HG03045 (cell line): ENCODE results near the gene LYRM9.
"Not testable (repeated sequence)": the region's sequence is repeated elsewhere in the genome, so short reads cannot be mapped to it uniquely, and the experiment has no call there.

Source experiments
- ATAC-seq: cut with Tn5 transposase; IDR thresholded peaks from one replicate; pipeline ENCODE4 v1.9.1; 2021; ENCODE audit warnings: mild to moderate bottlenecking, moderate library complexity; ENCODE audit not compliant: unreplicated experiment

The LYRM9 gene

GRCh38 chr17:27906623-27907022 is 13.5 kb upstream of the LYRM9 start:
- ATAC-seq = no peak

- ATAC-seq = no peak
Observed at GRCh38 chr17:27906226-27906580, 13.0 kb upstream of the LYRM9 start.

- ATAC-seq = no peak
Observed at GRCh38 chr17:27905447-27906225, 12.5 kb upstream of the LYRM9 start.

GRCh38 chr17:27904534-27905446 is 11.6 kb upstream of the LYRM9 start:
- ATAC-seq = no peak

GRCh38 chr17:27904114-27904513 is 10.9 kb upstream of the LYRM9 start:
- no peak for ATAC-seq

- no peak for ATAC-seq
Observed at GRCh38 chr17:27899525-27899924, 6.4 kb upstream of the LYRM9 start.

- no peak for ATAC-seq
Observed at GRCh38 chr17:27898096-27898495, 4.9 kb upstream of the LYRM9 start.

- ATAC-seq = no peak
Observed at GRCh38 chr17:27896701-27897100, 3.5 kb upstream of the LYRM9 start.

GRCh38 chr17:27895940-27896535 is 2.9 kb upstream of the LYRM9 start:
- no peak for ATAC-seq

GRCh38 chr17:27895123-27895895 is 2.1 kb upstream of the LYRM9 start:
- ATAC-seq = no peak

- ATAC-seq = no peak
Observed at GRCh38 chr17:27893841-27894503, 807 bp upstream of the LYRM9 start.

- no peak for ATAC-seq
Observed at GRCh38 chr17:27892542-27892865, 661 bp downstream of the LYRM9 start.

GRCh38 chr17:27891841-27892240 is 1.3 kb downstream of the LYRM9 start:
- ATAC-seq = no peak

- ATAC-seq = no peak
Observed at GRCh38 chr17:27889711-27890251, 3.4 kb downstream of the LYRM9 start.

GRCh38 chr17:27888945-27889344 is 4.2 kb downstream of the LYRM9 start:
- ATAC-seq = no peak

GRCh38 chr17:27888067-27888466 is 5.1 kb downstream of the LYRM9 start:
- no peak for ATAC-seq

- ATAC-seq = not testable (repeated sequence)
Observed at GRCh38 chr17:27886348-27886906, 6.7 kb downstream of the LYRM9 start.

- no peak for ATAC-seq
Observed at GRCh38 chr17:27882162-27882840, 10.9 kb downstream of the LYRM9 start.

GRCh38 chr17:27879987-27880608 is 13.1 kb downstream of the LYRM9 start:
- ATAC-seq = no peak
